Keratinocyte (primary cell): ENCODE data around the gene ARHGAP22. TPM values are rescaled to one million over a fixed set of nuclear protein-coding genes. Genes with fewer than 3 reads are reported as not detected.

Experiments used
- DNase-seq: peaks from one replicate; pipeline ENCODE4 v3.0.0-alpha.2; 2011; ENCODE audit warnings: low read depth, missing footprints, low spot score
- FAIRE-seq: peaks from 2 replicates; lab custom pipeline; 2011; peaks lifted over from hg19 to GRCh38; lab: Jason Lieb, UNC
- H2AFZ ChIP-seq: 2 replicates; pipeline ENCODE4 v1.6.0; 2012; ENCODE audit warnings: low read length, control low read depth, inconsistent platforms; ENCODE audit not compliant: control insufficient read depth
- H3K27ac ChIP-seq: 2 replicates; pipeline ENCODE4 v1.5.1; 2011; ENCODE audit warnings: low read length; ENCODE audit not compliant: control insufficient read depth, insufficient read depth
- H3K27me3 ChIP-seq: 3 replicates; pipeline ENCODE4 v1.6.0; 2011; ENCODE audit warnings: low read length; ENCODE audit not compliant: control insufficient read depth, insufficient read depth; ENCODE audit errors: extremely low read depth
- H3K36me3 ChIP-seq, 2 experiments: 2 replicates in 1 of 2; 3 replicates in 1 of 2; pipeline ENCODE4 v1.5.1; 2011; ENCODE audit warnings: low read length in 2 of 2, mild to moderate bottlenecking in 1 of 2; ENCODE audit not compliant: control insufficient read depth in 2 of 2, insufficient read depth in 2 of 2; ENCODE audit errors: extremely low read depth in 1 of 2
- H3K4me1 ChIP-seq: 3 replicates; pipeline ENCODE4 v1.5.1; 2011; ENCODE audit warnings: low read length; ENCODE audit not compliant: control insufficient read depth, insufficient read depth; ENCODE audit errors: extremely low read depth
- H3K4me2 ChIP-seq: 3 replicates; pipeline ENCODE4 v1.6.0; 2011; ENCODE audit warnings: low read depth, low read length; ENCODE audit not compliant: control insufficient read depth, insufficient read depth; ENCODE audit errors: extremely low read depth
- H3K4me3 ChIP-seq, 3 experiments: fragments of 200-600 bp in 1 of 3; sonication (generic) in 1 of 3; 2 replicates in 2 of 3; 3 replicates in 1 of 3; pipeline ENCODE4 v1.5.1; 2011 to 2016; ENCODE audit warnings: low read length in 3 of 3, mild to moderate bottlenecking in 3 of 3, control low read depth in 2 of 3, inconsistent platforms in 1 of 3, low read depth in 1 of 3, mixed read lengths in 1 of 3, mixed run types in 1 of 3, moderate library complexity in 1 of 3; ENCODE audit not compliant: control insufficient read depth in 2 of 3, insufficient read depth in 2 of 3; ENCODE audit errors: extremely low read depth in 1 of 3
- H3K79me2 ChIP-seq: 2 replicates; pipeline ENCODE4 v1.6.0; 2012; ENCODE audit warnings: low read length; ENCODE audit not compliant: control insufficient read depth, insufficient read depth
- H3K9ac ChIP-seq: 3 replicates; pipeline ENCODE4 v1.6.0; 2011; ENCODE audit warnings: low read length; ENCODE audit not compliant: control insufficient read depth, insufficient read depth; ENCODE audit errors: extremely low read depth
- H3K9me1 ChIP-seq: 3 replicates; pipeline ENCODE4 v1.6.0; 2011; ENCODE audit warnings: low read length; ENCODE audit not compliant: control insufficient read depth, insufficient read depth; ENCODE audit errors: extremely low read depth
- H3K9me3 ChIP-seq: 2 replicates; pipeline ENCODE4 v1.5.1; 2012; ENCODE audit warnings: low read depth, low read length; ENCODE audit not compliant: control insufficient read depth
- H4K20me1 ChIP-seq: 3 replicates; pipeline ENCODE4 v1.6.0; 2011; ENCODE audit warnings: low read length; ENCODE audit not compliant: control insufficient read depth, insufficient read depth; ENCODE audit errors: extremely low read depth
- EZH2 ChIP-seq: IDR thresholded peaks from one replicate; pipeline ENCODE4 v1.6.1; 2012; ENCODE audit warnings: inconsistent platforms, mild to moderate bottlenecking, low read length, moderate library complexity
- dilution Hi-C: fragments of 300-500 bp; cut with MboI; formaldehyde crosslinking; loops from one replicate; pipeline ENCODE4 v1.7.0; 2020; ENCODE audit warnings: low sequenced_read_pairs; ENCODE audit not compliant: extremely low pct_ligation_motif_present
- polyA plus RNA-seq, 5 experiments: library from polyadenylated mRNA; depleted of rRNA in 3 of 5; stranded (reverse) in 3 of 5; stranded (forward) in 1 of 5; unstranded in 1 of 5; fragments of >200 nt; gene quantifications; 1 replicate in 1 of 5; 2 replicates in 3 of 5; 3 replicates in 1 of 5; pipeline versions ENCODE4 v1.2.1 to v1.2.3, GENCODE V29; 2011 to 2012; ENCODE audit warnings: missing spikeins in 2 of 5, low read depth in 1 of 5, low replicate concordance in 1 of 5
- TF ChIP-seq, protein P1 (sequence below), 3 experiments: IDR thresholded peaks in 1 of 3; conservative IDR thresholded peaks in 1 of 3; optimal IDR thresholded peaks in 1 of 3; 2 replicates in 2 of 3; 3 replicates in 1 of 3; pipeline versions ENCODE3 to v1.5.1; 2011; ENCODE audit warnings: low read length in 3 of 3, mild to moderate bottlenecking in 3 of 3, moderate library complexity in 2 of 3, control low read depth in 1 of 3, inconsistent platforms in 1 of 3; ENCODE audit not compliant: insufficient read depth in 2 of 3; ENCODE audit errors: extremely low read depth in 1 of 3

ARHGAP22 gene
- polyA plus RNA-seq, 1 donor (not counting 4 experiments of a cell fraction or from before 2014, with no cell fraction given) = 4.9 TPM

DNA sequence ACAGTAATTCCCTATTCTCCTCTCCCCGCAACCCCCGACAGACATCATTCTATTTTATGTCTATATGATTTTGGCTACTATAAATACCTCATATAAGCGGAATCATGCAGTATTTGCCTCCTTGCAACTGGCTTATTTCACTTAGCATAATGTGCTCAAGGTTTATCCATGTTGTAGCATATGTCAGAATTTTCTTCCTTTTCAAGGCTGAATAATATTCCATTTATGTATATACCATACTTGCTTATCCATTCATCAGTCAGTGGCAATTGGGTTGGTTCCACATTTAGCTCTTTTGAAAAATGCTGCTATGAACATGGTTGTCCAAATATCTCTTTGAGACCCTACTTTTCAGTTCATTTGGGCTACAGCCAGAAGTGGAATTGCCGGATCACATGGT lies 191.9 kb downstream of the ARHGAP22 start:
- Histone ChIP-seq H3K36me3 (no peaks in the 10 kb centered on the region), H2AFZ (no peak overlapping the region), H3K4me1 (peaks cover 23% of the 10 kb centered on the region), H3K27me3 (no peaks in the 10 kb centered on the region), H3K4me3 (no peak overlapping the region), H3K4me2 (no peak overlapping the region), H3K27ac (no peak overlapping the region), H3K9ac (no peak overlapping the region), H3K9me3 (peaks cover 2% of the 10 kb centered on the region), H4K20me1 (no peaks in the 10 kb centered on the region), H3K79me2 (no peaks in the 10 kb centered on the region), H3K9me1 (no peaks in the 10 kb centered on the region)
- FAIRE-seq (no peak), DNase-seq (no peak)
- dilution Hi-C loops = no loop called here
- TF ChIP-seq EZH2 = no peak

DNA sequence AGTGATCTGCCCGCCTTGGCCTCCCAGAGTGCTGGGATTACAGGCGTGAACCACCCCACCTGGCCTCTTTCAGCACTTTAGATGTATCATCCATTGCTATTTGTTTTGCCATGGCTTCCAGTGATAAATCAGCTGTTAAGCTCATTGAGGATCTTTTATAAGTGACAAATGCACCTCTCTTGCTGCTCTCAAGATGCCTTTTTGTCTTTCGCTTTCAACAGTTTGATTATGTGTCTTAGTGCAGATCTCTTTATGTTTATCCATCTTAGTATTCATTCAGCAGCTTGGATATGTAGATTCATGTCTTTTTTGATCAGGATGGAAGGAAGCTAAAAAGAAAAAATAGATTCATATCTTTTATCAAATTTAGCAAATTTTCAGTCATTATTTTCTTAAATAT lies 192.8 kb downstream of the ARHGAP22 start:
- Histone ChIP-seq H3K27me3 (no peaks in the 10 kb centered on the region), H3K9ac (no peak overlapping the region), H3K9me3 (peaks cover 2% of the 10 kb centered on the region), H3K79me2 (no peaks in the 10 kb centered on the region), H3K9me1 (no peaks in the 10 kb centered on the region), H3K4me2 (no peak overlapping the region), H2AFZ (no peak overlapping the region), H3K4me1 (peaks cover 15% of the 10 kb centered on the region), H3K27ac (no peak overlapping the region), H3K4me3 (no peak overlapping the region), H3K36me3 (no peaks in the 10 kb centered on the region), H4K20me1 (no peaks in the 10 kb centered on the region)
- dilution Hi-C loops = no loop called here
- no peak for DNase-seq
- TF ChIP-seq, protein P1, sequence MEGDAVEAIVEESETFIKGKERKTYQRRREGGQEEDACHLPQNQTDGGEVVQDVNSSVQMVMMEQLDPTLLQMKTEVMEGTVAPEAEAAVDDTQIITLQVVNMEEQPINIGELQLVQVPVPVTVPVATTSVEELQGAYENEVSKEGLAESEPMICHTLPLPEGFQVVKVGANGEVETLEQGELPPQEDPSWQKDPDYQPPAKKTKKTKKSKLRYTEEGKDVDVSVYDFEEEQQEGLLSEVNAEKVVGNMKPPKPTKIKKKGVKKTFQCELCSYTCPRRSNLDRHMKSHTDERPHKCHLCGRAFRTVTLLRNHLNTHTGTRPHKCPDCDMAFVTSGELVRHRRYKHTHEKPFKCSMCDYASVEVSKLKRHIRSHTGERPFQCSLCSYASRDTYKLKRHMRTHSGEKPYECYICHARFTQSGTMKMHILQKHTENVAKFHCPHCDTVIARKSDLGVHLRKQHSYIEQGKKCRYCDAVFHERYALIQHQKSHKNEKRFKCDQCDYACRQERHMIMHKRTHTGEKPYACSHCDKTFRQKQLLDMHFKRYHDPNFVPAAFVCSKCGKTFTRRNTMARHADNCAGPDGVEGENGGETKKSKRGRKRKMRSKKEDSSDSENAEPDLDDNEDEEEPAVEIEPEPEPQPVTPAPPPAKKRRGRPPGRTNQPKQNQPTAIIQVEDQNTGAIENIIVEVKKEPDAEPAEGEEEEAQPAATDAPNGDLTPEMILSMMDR (optimal IDR thresholded peaks at IDR 0.05 in 1 of 3, IDR thresholded peaks at IDR 0.05 in 1 of 3, conservative IDR thresholded peaks at IDR 0.05 in 1 of 3; ENCODE audit: extremely low read depth in 1 of 3, insufficient read depth in 2 of 3, low read length in 3 of 3) = no peak
- no peak for TF ChIP-seq EZH2
- no peak for FAIRE-seq

DNA sequence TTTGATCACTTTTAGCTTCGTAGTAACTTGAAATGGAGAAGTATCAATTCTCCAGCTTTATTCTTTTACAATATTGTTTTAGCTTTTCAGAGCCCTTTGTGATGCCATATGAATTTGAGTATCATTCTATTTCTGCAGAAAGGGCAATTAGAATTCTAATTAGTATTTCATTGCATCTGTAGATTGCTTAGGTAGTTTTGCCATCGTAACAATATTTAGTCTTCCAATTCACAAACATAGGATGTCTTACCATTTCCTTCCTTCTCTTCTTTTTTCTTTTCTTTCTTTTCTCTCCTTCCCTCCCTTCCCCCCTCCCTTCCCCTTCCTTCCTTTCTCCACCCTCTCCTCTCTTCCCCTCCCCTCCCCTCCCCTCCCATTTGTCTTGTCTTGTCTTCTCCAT lies 193.4 kb downstream of the ARHGAP22 start:
- FAIRE-seq (no peak), DNase-seq (no peak)
- no peak overlapping the region for H3K4me3 ChIP-seq
- H3K27me3 ChIP-seq = no peaks in the 10 kb centered on the region
- no peaks in the 10 kb centered on the region for H3K9me1 ChIP-seq
- H3K36me3 ChIP-seq = no peaks in the 10 kb centered on the region
- H3K27ac ChIP-seq = no peak overlapping the region
- H3K4me1 ChIP-seq = peaks cover 12% of the 10 kb centered on the region
- TF ChIP-seq, protein P1 (optimal IDR thresholded peaks at IDR 0.05 in 1 of 3, IDR thresholded peaks at IDR 0.05 in 1 of 3, conservative IDR thresholded peaks at IDR 0.05 in 1 of 3; ENCODE audit: extremely low read depth in 1 of 3, insufficient read depth in 2 of 3, low read length in 3 of 3) = no peak
- TF ChIP-seq EZH2 = no peak
- H2AFZ ChIP-seq = no peak overlapping the region
- dilution Hi-C loops = no loop called here
- no peaks in the 10 kb centered on the region for H4K20me1 ChIP-seq
- H3K79me2 ChIP-seq = no peaks in the 10 kb centered on the region
- peaks cover 2% of the 10 kb centered on the region for H3K9me3 ChIP-seq
- H3K4me2 ChIP-seq = no peak overlapping the region
- no peak overlapping the region for H3K9ac ChIP-seq
